Activated gamma-delta T cell treated with anti-CD3 and anti-CD28 coated beads, Interleukin-2, amount 50 U/mL, for 16 hours (primary cell): ENCODE measurements around the gene ZNF726.
"Not testable (repeated sequence)": the region's sequence is repeated elsewhere in the genome, so short reads cannot be mapped to it uniquely, and the experiment has no call there.

ENCODE experiments used
- DNase-seq: peaks from one replicate; pipeline ENCODE4 v3.0.0-alpha.2; 2020; ENCODE audit warnings: low read depth

ZNF726 gene

DNA sequence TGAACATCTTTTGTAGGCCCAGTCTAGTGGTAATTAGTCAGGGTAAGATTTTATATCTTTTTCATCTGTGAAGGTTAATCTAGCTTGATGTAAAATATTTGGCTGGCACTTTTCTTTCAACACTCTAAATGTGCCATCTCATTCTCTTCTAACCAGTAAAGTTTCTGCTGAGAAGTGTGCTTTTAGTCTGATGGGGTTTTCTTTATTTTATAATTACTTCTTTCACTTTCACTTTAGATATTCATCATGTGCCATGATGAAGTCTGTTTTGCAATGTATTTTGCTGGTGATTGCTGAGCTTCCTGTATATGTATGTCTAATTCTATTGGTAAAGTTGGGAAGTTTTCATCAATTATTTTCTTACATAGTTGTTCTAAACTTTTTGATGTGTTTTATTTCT, 31.9 kb downstream of the ZNF726 start:
- no peak for DNase-seq

GRCh38 chr19:23949611-23950010, 34.9 kb downstream of the ZNF726 start:
- DNase-seq, result no peak

GRCh38 chr19:23956051-23956450, 41.4 kb downstream of the ZNF726 start:
- no peak for DNase-seq

DNA sequence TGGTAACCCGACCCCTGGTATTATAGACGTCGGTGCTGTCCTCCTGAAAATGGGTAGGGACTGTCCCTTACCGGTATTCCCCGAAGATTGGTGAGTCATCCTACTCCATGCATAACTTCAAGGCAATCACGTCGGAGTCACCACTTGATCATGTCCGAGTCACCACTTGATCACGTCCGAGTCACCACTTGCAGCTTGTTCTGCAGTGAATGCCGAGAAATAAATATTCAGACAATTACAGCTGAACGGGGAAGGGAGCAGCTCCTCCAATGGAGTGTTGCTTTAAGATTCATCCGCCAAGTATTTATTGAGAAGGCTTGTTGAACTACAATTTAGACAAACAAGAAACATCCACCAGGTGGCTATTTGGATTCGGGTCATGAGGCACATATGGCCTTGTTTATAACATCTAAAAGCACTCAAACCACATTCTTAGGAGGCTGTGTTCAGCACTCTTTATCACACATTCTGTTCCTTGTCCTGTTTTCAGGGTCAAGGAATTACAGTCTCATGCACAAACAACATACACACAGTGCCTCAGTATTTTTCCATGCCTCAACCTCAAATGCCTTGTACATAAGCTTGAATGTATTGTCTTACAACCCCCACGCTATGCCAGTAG, 43.1 kb downstream of the ZNF726 start:
- no peak for DNase-seq

GRCh38 chr19:23963396-23963795, 48.7 kb downstream of the ZNF726 start:
- not testable (repeated sequence) for DNase-seq

DNA sequence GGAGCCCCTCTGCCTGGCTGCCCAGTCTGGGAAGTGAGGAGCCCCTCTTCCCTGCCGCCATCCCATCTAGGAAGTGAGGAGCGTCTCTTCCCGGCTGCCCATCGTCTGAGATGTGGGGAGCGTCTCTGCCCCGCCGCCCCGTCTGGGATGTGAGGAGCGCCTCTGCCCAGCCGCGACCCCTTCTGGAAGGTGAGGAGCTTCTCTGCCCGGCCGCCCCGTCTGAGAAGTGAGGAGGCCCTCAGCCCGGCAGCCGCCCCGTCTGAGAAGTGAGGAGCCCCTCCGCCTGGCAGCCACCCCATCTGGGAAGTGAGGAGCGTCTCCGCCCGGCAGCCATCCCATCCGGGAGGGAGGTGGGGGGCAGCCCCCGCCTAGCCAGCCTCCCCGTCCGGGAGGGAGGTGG, 49.2 kb downstream of the ZNF726 start:
- DNase-seq, result not testable (repeated sequence)

GRCh38 chr19:23964334-23964733, 49.6 kb downstream of the ZNF726 start:
- not testable (repeated sequence) for DNase-seq

GRCh38 chr19:23969630-23970029, 54.9 kb downstream of the ZNF726 start:
- DNase-seq, result no peak

DNA sequence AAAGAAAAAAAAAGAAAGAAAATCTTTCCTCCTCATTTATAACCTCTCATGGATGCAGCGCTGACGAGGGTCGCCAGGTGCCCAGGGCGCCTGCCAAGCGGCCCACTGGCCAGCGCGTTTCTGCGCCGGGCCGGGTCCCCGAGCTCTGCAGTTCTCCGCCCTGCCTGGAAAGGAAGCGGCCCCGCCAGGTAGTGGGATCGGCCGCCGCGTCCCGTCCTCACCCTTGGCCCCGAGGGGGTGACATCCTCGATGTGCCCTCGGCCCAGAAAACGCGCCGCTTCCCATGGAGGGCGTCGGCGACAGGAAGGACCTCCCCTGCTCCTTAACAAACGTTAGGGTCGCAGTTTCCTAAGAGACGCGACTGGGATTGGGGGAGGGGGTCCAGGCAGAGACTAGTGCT, 56.9 kb downstream of the ZNF726 start:
- DNase-seq, result no peak

DNA sequence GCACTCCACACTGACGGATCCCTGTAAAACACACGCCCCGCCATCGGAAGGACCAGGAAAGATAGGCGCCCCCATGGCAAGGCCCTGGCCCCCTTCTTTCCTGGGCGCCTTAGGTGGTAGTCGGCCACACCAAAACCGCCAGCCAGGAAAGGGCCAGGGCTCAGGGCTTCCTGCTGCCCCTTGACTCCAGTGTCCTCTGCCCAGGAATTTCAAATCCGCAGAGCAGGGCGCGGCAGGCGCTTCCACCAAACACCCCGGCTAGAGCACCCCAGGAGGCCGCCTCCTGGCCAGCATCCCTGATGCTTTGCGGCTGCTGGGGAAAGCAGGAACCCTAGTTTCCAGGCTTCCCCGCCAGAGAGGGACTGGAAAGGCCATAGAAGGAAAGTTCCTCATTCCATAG, 57.5 kb downstream of the ZNF726 start:
- DNase-seq, result no peak

DNA sequence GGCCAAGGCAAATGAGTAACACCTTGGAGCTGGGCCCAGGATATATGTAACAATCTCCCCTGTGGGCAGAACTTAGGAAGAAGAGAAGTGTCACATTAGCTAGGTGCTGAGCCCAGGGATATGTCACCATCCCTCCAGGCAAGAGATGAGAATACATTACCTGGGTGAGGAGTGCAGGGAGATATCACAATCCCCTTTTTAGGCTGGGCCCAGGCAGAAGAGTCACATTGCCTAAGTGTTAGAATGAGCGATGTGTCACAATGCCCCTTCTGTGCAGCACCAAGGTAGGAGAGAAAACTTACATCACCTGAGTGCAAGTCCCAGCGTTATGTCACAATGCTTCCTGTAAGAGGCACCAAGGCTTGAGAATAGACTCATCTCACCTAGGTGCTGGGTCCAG, 60.3 kb downstream of the ZNF726 start:
- DNase-seq, result no peak

GRCh38 chr19:23976631-23977030, 61.9 kb downstream of the ZNF726 start:
- DNase-seq, result not testable (repeated sequence)

DNA sequence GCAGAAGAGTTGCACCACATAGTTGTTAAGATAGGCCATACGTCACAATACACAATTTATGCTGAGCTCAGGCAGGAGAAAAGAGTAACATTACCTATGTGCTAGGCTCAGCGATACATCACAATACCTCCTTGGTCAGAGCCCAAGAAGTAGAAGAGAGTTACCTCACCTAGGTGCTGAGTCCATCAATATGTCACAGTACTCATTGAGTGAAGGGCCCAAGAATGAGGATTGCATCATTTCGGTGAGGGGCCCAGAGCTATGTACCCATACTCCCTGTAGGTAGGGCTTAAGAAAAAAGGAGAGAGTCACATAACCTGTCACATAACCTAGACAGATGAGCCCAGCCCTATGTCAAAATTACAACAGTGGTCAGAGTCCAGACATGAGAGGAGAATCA, 62.6 kb downstream of the ZNF726 start:
- DNase-seq, result not testable (repeated sequence)

- no peak for DNase-seq
Measured at GRCh38 chr19:23978068-23978467, 63.4 kb downstream of the ZNF726 start.

DNA sequence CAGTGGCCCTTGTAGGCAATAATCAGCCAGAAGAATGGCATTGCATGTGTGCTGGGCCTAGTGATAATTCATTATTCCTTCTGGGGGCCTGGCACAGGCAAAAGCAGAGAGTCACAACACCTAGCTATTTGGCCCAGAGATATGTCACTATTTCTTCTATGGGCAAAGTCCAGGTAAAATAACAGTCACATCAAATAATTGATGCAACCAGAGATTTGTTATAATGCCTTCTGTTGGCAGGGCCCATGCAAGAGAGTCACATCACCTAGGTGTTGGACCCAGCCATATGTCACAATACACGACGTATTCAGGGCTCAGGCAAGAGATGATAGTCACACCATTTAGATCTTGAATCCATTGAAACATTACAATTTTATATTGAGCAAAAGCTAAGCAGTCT, 66.1 kb downstream of the ZNF726 start:
- DNase-seq, result no peak

GRCh38 chr19:23981863-23982262, 67.2 kb downstream of the ZNF726 start:
- no peak for DNase-seq

- no peak for DNase-seq
Measured at GRCh38 chr19:23983406-23983805, 68.7 kb downstream of the ZNF726 start.
